NCI-H1105 (cell line): ENCODE measurements around the gene CENPP.
A peak's percentile ranks its signal among the peaks of the same experiment; 100 is the strongest.
"Not testable (repeated sequence)": the region's sequence is repeated elsewhere in the genome, so short reads cannot be mapped to it uniquely, and the experiment has no call there.

Experiments used
- DNase-seq: peaks from one replicate; lab custom pipeline; 2025; lab: John Stamatoyannopoulos, UW

The CENPP gene

GRCh38 chr9:92616655-92617111 lies 290.9 kb downstream of the CENPP start:
- no peak for DNase-seq

GRCh38 chr9:92617195-92617813 lies 291.6 kb downstream of the CENPP start:
- no peak for DNase-seq

GRCh38 chr9:92617951-92618510 lies 292.3 kb downstream of the CENPP start:
- no peak for DNase-seq

GRCh38 chr9:92618633-92619225 lies 293.0 kb downstream of the CENPP start:
- DNase-seq = no peak

- DNase-seq = no peak
These were observed 294.0 kb downstream of the CENPP start for GRCh38 chr9:92619601-92620300.

GRCh38 chr9:92620845-92621244 lies 295.1 kb downstream of the CENPP start:
- no peak for DNase-seq

- DNase-seq = not testable (repeated sequence)
These were observed 298.2 kb downstream of the CENPP start for GRCh38 chr9:92623936-92624335.

GRCh38 chr9:92626484-92626883 lies 300.7 kb downstream of the CENPP start:
- DNase-seq = no peak

- no peak for DNase-seq
These were observed 301.9 kb downstream of the CENPP start for GRCh38 chr9:92627651-92628050.

- no peak for DNase-seq
These were observed 305.9 kb downstream of the CENPP start for GRCh38 chr9:92631452-92632343.

- no peak for DNase-seq
These were observed 306.9 kb downstream of the CENPP start for GRCh38 chr9:92632641-92633040.

GRCh38 chr9:92633614-92634278 lies 308.0 kb downstream of the CENPP start:
- DNase-seq = no peak

- DNase-seq = peak; percentile 8
These were observed 309.2 kb downstream of the CENPP start for GRCh38 chr9:92634712-92635605.

GRCh38 chr9:92635760-92636159 lies 310.0 kb downstream of the CENPP start:
- no peak for DNase-seq

GRCh38 chr9:92636627-92637026 lies 310.9 kb downstream of the CENPP start:
- DNase-seq = no peak

- no peak for DNase-seq
These were observed 311.6 kb downstream of the CENPP start for GRCh38 chr9:92637326-92637725.

GRCh38 chr9:92637886-92638620 lies 312.3 kb downstream of the CENPP start:
- DNase-seq = no peak

GRCh38 chr9:92638621-92639101 lies 312.9 kb downstream of the CENPP start:
- DNase-seq = no peak

- no peak for DNase-seq
These were observed 313.4 kb downstream of the CENPP start for GRCh38 chr9:92639124-92639523.
